ENCODE measurements around the gene PAPOLB.

Gene PAPOLB

DNA sequence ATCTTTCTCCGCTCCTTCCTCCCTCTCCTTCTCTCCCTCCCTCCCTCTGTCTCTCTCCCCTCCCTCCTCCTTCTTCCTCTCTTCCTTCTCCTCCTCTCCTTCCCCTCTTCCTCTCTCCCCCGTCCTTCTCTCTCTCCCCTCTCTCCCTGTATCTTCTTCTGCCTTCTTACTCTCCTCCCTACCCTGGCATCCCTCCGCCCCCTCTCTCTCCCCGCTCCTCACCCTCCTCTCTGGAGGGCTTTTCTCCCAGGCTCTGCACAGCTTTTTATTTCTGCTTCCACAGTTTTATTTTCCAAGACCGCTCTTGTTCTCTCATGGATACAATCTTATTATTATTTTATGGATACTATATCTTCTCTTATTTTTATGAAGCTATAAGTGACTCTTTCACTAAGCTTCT lies 53.8 kb downstream of the PAPOLB start:
- DNase-seq (ENCODE audit: low spot score): no peak
- TF ChIP-seq, protein P1, sequence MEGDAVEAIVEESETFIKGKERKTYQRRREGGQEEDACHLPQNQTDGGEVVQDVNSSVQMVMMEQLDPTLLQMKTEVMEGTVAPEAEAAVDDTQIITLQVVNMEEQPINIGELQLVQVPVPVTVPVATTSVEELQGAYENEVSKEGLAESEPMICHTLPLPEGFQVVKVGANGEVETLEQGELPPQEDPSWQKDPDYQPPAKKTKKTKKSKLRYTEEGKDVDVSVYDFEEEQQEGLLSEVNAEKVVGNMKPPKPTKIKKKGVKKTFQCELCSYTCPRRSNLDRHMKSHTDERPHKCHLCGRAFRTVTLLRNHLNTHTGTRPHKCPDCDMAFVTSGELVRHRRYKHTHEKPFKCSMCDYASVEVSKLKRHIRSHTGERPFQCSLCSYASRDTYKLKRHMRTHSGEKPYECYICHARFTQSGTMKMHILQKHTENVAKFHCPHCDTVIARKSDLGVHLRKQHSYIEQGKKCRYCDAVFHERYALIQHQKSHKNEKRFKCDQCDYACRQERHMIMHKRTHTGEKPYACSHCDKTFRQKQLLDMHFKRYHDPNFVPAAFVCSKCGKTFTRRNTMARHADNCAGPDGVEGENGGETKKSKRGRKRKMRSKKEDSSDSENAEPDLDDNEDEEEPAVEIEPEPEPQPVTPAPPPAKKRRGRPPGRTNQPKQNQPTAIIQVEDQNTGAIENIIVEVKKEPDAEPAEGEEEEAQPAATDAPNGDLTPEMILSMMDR (IDR thresholded peaks at IDR 0.05; ENCODE audit: extremely low read depth, insufficient read depth, missing control alignments): no peak
- in situ Hi-C loops (cut with MboI; ENCODE audit: low pct_unique_long_range_greater_than_20kb, low sequenced_read_pairs, unreplicated experiment): no loop called here
